Activated CD8-positive, alpha-beta T cell treated with anti-CD3 and anti-CD28 coated beads for 36 hours (primary cell): ENCODE measurements around the gene RNF217. TPM values are rescaled to one million over a fixed set of nuclear protein-coding genes. Genes with fewer than 3 reads are reported as not detected.

ENCODE experiments used
- ATAC-seq: fragments of 200-7000 bp; cut with Tn5 transposase; one replicate; pipeline ENCODE4 v1.10.0; 2021; ENCODE audit warnings: mild to moderate bottlenecking, moderate library complexity
- CTCF ChIA-PET: fragments of 350-600 bp; sonication (Branson Sonifier 250); formaldehyde crosslinking; loops from one replicate; lab custom pipeline; 2021; ENCODE audit warnings: antibody characterized with exemption; lab: Charles Lee
- POLR2A ChIA-PET: fragments of 350-600 bp; sonication (Branson Sonifier 250); formaldehyde crosslinking; loops from one replicate; lab custom pipeline; 2021; ENCODE audit warnings: antibody characterized with exemption; lab: Charles Lee
- DNase-seq: peaks from one replicate; pipeline ENCODE4 v3.0.0-alpha.2; 2020
- H3K27ac Mint-ChIP-seq: one replicate; pipeline ENCODE4 v1.8.0; 2021; ENCODE audit warnings: mild to moderate bottlenecking, mixed read lengths
- H3K27me3 Mint-ChIP-seq: one replicate; pipeline ENCODE4 v1.8.0; 2021; ENCODE audit warnings: mixed read lengths
- H3K36me3 Mint-ChIP-seq: one replicate; pipeline ENCODE4 v1.8.0; 2021; ENCODE audit warnings: low read depth, mixed read lengths
- H3K4me1 Mint-ChIP-seq: one replicate; pipeline ENCODE4 v1.8.0; 2021; ENCODE audit warnings: low read depth, mixed read lengths
- H3K4me3 Mint-ChIP-seq: one replicate; pipeline ENCODE4 v1.8.0; 2021; ENCODE audit warnings: mild to moderate bottlenecking, moderate library complexity, mixed read lengths
- H3K9me3 Mint-ChIP-seq: one replicate; pipeline ENCODE4 v1.8.0; 2021; ENCODE audit warnings: mixed read lengths
- intact Hi-C: fragments of 100-400 bp; cut with micrococcal nuclease; formaldehyde crosslinking; loops from one replicate; pipeline ENCODE4 v1.10.0; 2022
- total RNA-seq, 2 experiments: library from RNA; stranded (reverse); gene quantifications; one replicate each; pipeline ENCODE4 v1.2.3, GENCODE V29; 2021
- TF ChIP-seq, protein P1 (sequence below): fragments of 200-600 bp; IDR thresholded peaks from one replicate; pipeline ENCODE4 v1.8.0; 2022; ENCODE audit warnings: antibody characterized with exemption, mild to moderate bottlenecking

RNF217 gene
- total RNA-seq, 2 experiments from 2014 or later: 0.07 to 0.09 TPM

DNA sequence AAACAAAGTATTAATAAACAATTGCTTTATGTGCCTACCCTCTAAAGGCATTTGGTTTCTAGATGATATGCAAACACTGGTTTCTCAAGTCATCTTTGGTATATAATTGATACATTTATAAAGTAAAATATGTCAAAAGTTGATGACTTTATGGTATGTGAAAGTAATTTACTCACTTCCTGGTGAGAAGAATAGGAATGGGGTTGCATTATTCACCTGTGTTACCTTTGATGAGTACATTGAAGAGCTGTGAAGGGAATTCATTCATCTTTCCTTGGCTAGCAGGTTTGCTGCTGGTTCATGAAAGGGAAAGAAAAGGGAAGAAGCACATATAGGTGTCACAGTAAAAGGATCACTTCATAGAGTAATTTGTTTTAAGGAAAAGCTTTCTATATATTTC is 20.4 kb downstream of the RNF217 start:
- Mint-ChIP-seq H3K4me3 (no peak overlapping the region), H3K4me1 (peaks cover 3% of the 10 kb centered on the region), H3K9me3 (no peaks in the 10 kb centered on the region), H3K27ac (no peak overlapping the region), H3K27me3 (peaks cover 5% of the 10 kb centered on the region), H3K36me3 (no peaks in the 10 kb centered on the region)
- ChIA-PET CTCF (no interaction called here), POLR2A (no interaction called here)
- DNase-seq (no peak), ATAC-seq (no peak)
- TF ChIP-seq, protein P1, sequence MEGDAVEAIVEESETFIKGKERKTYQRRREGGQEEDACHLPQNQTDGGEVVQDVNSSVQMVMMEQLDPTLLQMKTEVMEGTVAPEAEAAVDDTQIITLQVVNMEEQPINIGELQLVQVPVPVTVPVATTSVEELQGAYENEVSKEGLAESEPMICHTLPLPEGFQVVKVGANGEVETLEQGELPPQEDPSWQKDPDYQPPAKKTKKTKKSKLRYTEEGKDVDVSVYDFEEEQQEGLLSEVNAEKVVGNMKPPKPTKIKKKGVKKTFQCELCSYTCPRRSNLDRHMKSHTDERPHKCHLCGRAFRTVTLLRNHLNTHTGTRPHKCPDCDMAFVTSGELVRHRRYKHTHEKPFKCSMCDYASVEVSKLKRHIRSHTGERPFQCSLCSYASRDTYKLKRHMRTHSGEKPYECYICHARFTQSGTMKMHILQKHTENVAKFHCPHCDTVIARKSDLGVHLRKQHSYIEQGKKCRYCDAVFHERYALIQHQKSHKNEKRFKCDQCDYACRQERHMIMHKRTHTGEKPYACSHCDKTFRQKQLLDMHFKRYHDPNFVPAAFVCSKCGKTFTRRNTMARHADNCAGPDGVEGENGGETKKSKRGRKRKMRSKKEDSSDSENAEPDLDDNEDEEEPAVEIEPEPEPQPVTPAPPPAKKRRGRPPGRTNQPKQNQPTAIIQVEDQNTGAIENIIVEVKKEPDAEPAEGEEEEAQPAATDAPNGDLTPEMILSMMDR: no peak
- intact Hi-C loops: no loop called here

DNA sequence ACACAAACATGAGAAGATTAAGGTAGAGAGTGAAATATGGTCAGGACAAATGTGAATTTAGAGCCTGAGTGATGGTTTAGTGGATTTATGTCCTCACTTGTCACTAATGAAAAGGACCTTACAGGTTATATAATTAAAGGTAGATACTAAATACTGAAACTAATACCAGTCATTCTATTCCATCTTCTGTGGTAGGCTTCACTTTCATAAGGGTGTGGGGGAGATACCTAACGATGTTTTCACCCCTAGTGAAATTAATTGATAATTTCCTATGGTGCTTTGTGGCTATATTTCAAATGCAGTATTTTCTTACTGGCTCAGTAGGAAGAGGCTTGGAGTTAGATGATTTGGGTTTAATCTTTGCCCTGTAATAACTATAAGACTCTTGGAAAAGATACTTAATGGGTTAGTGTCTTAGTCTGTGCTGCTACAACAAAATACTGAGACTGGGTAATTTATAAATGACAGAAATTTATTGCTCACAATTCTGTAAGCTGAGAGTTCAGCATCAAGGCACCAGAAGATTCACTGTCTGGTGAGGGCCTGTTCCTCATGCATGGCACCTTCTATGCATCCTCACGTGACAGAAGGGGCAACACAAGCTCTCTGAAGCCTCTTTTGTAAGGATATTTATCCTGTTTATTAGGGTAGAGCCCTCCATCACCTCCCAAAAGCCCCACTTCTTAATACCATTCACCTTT is 21.3 kb downstream of the RNF217 start:
- no peak for ATAC-seq
- ChIA-PET CTCF (no interaction called here), POLR2A (no interaction called here)
- Mint-ChIP-seq H3K36me3 (no peaks in the 10 kb centered on the region), H3K4me3 (no peak overlapping the region), H3K27ac (no peak overlapping the region), H3K27me3 (peaks cover 4% of the 10 kb centered on the region), H3K9me3 (no peaks in the 10 kb centered on the region), H3K4me1 (peaks cover 3% of the 10 kb centered on the region)
- intact Hi-C loops: no loop called here
- DNase-seq: no peak
- TF ChIP-seq, protein P1: no peak

GRCh38 chr6:124984668-124985338 is 22.6 kb downstream of the RNF217 start:
- Mint-ChIP-seq H3K4me1 (peaks cover 3% of the 10 kb centered on the region), H3K9me3 (no peaks in the 10 kb centered on the region), H3K4me3 (no peak overlapping the region), H3K27me3 (peaks cover 2% of the 10 kb centered on the region), H3K36me3 (no peaks in the 10 kb centered on the region), H3K27ac (no peak overlapping the region)
- DNase-seq (no peak), ATAC-seq (no peak)
- intact Hi-C loops: no loop called here
- ChIA-PET CTCF (no interaction called here), POLR2A (no interaction called here)
- TF ChIP-seq, protein P1: no peak

DNA sequence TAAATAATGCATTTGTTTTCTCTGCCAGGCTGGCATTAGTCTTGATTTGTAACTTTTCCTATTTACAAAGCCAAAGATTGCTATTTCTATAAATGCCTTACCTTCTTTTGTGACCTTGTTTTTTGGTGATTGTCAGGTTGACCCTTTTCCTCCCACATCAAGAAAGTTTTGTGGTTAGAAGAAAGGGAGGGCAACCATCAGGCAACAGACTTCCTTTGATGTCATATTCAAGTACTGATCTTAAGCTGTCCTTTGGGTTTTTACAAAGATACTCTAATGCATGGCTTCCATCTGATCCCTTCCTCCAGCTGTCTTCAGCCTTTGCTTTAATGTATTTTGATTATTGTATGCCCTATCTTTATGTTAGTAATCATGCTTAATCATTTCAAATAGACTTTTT is 23.9 kb downstream of the RNF217 start:
- ATAC-seq (no peak), DNase-seq (no peak)
- Mint-ChIP-seq H3K27ac (no peak overlapping the region), H3K27me3 (peaks cover 2% of the 10 kb centered on the region), H3K36me3 (no peaks in the 10 kb centered on the region), H3K4me1 (peaks cover 3% of the 10 kb centered on the region), H3K4me3 (no peak overlapping the region), H3K9me3 (no peaks in the 10 kb centered on the region)
- TF ChIP-seq, protein P1: no peak
- intact Hi-C loops: no loop called here
- ChIA-PET CTCF (no interaction called here), POLR2A (no interaction called here)

DNA sequence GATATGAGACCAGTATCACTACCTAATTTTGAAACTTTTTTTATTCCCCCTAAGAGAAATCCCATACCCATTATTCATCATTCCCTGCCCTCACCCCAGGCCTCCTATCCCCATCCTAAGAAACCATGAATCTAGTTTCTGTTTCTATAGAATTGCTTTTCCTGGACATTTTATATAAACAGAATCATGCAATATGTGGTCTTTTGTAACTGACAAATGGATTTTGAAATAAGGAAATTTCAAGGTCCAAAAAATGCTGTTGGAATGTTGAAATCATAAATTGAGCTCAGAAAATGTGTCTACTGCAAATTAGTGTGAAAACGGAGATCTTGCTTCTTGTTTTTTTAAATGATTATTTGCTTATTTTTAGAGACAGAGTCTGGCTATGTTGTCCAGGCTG is 25.1 kb downstream of the RNF217 start:
- no peaks in the 10 kb centered on the region for H3K36me3 Mint-ChIP-seq
- H3K27ac Mint-ChIP-seq: no peak overlapping the region
- H3K4me1 Mint-ChIP-seq: peaks cover 3% of the 10 kb centered on the region
- H3K9me3 Mint-ChIP-seq: no peaks in the 10 kb centered on the region
- ATAC-seq (no peak), DNase-seq (no peak)
- H3K4me3 Mint-ChIP-seq: no peak overlapping the region
- H3K27me3 Mint-ChIP-seq: no peaks in the 10 kb centered on the region
- TF ChIP-seq, protein P1: no peak
- POLR2A ChIA-PET: interaction anchor here (0.6 kb wide), 1 partner anchor 24 kb away, joined by 3 read pairs; no protein-coding TSS in a partner anchor
- intact Hi-C loops: no loop called here
- CTCF ChIA-PET: no interaction called here
